OCI-LY1 (cell line): ENCODE results near the gene SNRNP27.

Experiments used
- H2AFZ ChIP-seq: fragments of 200-600 bp; sonication (generic), shearing (Covaris generic); 2 replicates; pipeline ENCODE4 v1.6.0; 2014; ENCODE audit warnings: antibody characterized with exemption, mild to moderate bottlenecking, low read length
- H3F3A ChIP-seq: fragments of 200-600 bp; sonication (generic), shearing (Covaris generic); 2 replicates; pipeline ENCODE4 v1.6.0; 2014; ENCODE audit warnings: mild to moderate bottlenecking, antibody characterized with exemption, low read length, moderate library complexity; ENCODE audit not compliant: insufficient read depth
- H3K27ac ChIP-seq: fragments of 200-600 bp; sonication (generic); 2 replicates; pipeline ENCODE4 v1.5.1; 2014; ENCODE audit warnings: low read length, mixed run types, mild to moderate bottlenecking, low read depth; ENCODE audit not compliant: poor library complexity, severe bottlenecking
- H3K27me3 ChIP-seq: fragments of 200-600 bp; sonication (generic); 2 replicates; pipeline ENCODE4 v1.6.0; 2014; ENCODE audit warnings: antibody characterized with exemption, mild to moderate bottlenecking, low read length, moderate library complexity; ENCODE audit not compliant: insufficient read depth
- H3K36me3 ChIP-seq: fragments of 200-600 bp; sonication (generic); 2 replicates; pipeline ENCODE4 v1.6.1; 2014; ENCODE audit warnings: mild to moderate bottlenecking, antibody characterized with exemption, low read length, moderate library complexity, mixed read lengths; ENCODE audit not compliant: insufficient read depth
- H3K4me1 ChIP-seq: fragments of 200-600 bp; sonication (generic); 2 replicates; pipeline ENCODE4 v1.5.1; 2014; ENCODE audit warnings: mild to moderate bottlenecking, low read length, moderate library complexity; ENCODE audit not compliant: insufficient read depth, severe bottlenecking
- H3K4me2 ChIP-seq: fragments of 200-600 bp; sonication (generic), shearing (Covaris generic); 2 replicates; pipeline ENCODE4 v1.6.1; 2014; ENCODE audit warnings: low read length
- H3K4me3 ChIP-seq: fragments of 200-600 bp; sonication (generic); 2 replicates; pipeline ENCODE4 v1.5.1; 2014; ENCODE audit warnings: low read length, low read depth, mild to moderate bottlenecking, mixed read lengths; ENCODE audit not compliant: poor library complexity, severe bottlenecking
- H3K79me2 ChIP-seq: fragments of 200-600 bp; shearing (Covaris generic); 2 replicates; pipeline ENCODE4 v1.6.1; 2016; ENCODE audit warnings: mixed run types, low read length, mixed read lengths; ENCODE audit not compliant: insufficient read depth
- H3K9ac ChIP-seq: fragments of 200-600 bp; sonication (generic), shearing (Covaris generic); 2 replicates; pipeline ENCODE4 v1.6.1; 2014; ENCODE audit warnings: mild to moderate bottlenecking, low read length, mixed read lengths
- H3K9me2 ChIP-seq: fragments of 200-600 bp; sonication (generic), shearing (Covaris generic); 2 replicates; pipeline ENCODE4 v1.6.1; 2014; ENCODE audit warnings: low read depth, mild to moderate bottlenecking, low read length, mixed read lengths
- H3K9me3 ChIP-seq: fragments of 200-600 bp; shearing (Covaris generic); 2 replicates; pipeline ENCODE4 v1.6.1; 2014; ENCODE audit warnings: low read length, mixed read lengths
- H4K20me1 ChIP-seq: fragments of 200-600 bp; sonication (generic), shearing (Covaris generic); 2 replicates; pipeline ENCODE4 v1.6.0; 2016; ENCODE audit warnings: mild to moderate bottlenecking, low read length; ENCODE audit not compliant: insufficient read depth
- CTCF ChIP-seq: fragments of 200-600 bp; sonication (generic), shearing (Covaris generic); IDR thresholded peaks from 2 replicates; pipeline ENCODE4 v1.5.1; 2017; ENCODE audit warnings: mild to moderate bottlenecking, antibody characterized with exemption, low read length, moderate library complexity, mixed read lengths
- EZH2 ChIP-seq: fragments of 200-600 bp; sonication (generic), shearing (Covaris generic); IDR thresholded peaks from 2 replicates; pipeline ENCODE4 v1.8.0; 2017; ENCODE audit warnings: borderline replicate concordance, mixed run types, mild to moderate bottlenecking, antibody characterized with exemption, low read length, moderate library complexity, mixed read lengths

SNRNP27 gene

GRCh38 chr2:69926849-69927515, 33.2 kb downstream of the SNRNP27 start:
- H3K36me3 ChIP-seq = peaks cover 50% of the 10 kb centered on the region
- H4K20me1 ChIP-seq = no peaks in the 10 kb centered on the region
- H3K9me2 ChIP-seq = no peaks in the 10 kb centered on the region
- H2AFZ ChIP-seq = no peak overlapping the region
- no peaks in the 10 kb centered on the region for H3F3A ChIP-seq
- no peak overlapping the region for H3K4me2 ChIP-seq
- no peaks in the 10 kb centered on the region for H3K79me2 ChIP-seq
- no peaks in the 10 kb centered on the region for H3K9me3 ChIP-seq
- TF ChIP-seq EZH2 = no peak
- TF ChIP-seq CTCF = no peak
- H3K4me1 ChIP-seq = no peaks in the 10 kb centered on the region
- no peaks in the 10 kb centered on the region for H3K27me3 ChIP-seq
- H3K9ac ChIP-seq = no peak overlapping the region
- no peak overlapping the region for H3K4me3 ChIP-seq
- H3K27ac ChIP-seq = no peak overlapping the region

GRCh38 chr2:69931832-69932595, 38.3 kb downstream of the SNRNP27 start:
- Histone ChIP-seq H3K27ac (no peak overlapping the region), H3K4me2 (no peak overlapping the region), H3K27me3 (no peaks in the 10 kb centered on the region), H3K36me3 (peaks cover 55% of the 10 kb centered on the region), H3K9me2 (no peaks in the 10 kb centered on the region), H4K20me1 (no peaks in the 10 kb centered on the region), H3K4me1 (no peaks in the 10 kb centered on the region), H3K4me3 (no peak overlapping the region), H3K9me3 (no peaks in the 10 kb centered on the region), H3F3A (no peaks in the 10 kb centered on the region), H3K79me2 (no peaks in the 10 kb centered on the region), H2AFZ (no peak overlapping the region), H3K9ac (no peak overlapping the region)
- TF ChIP-seq CTCF = no peak
- TF ChIP-seq EZH2 = no peak

- H3K27me3 ChIP-seq = no peaks in the 10 kb centered on the region
- no peak overlapping the region for H3K4me3 ChIP-seq
- no peaks in the 10 kb centered on the region for H3K9me3 ChIP-seq
- H3K4me1 ChIP-seq = no peaks in the 10 kb centered on the region
- H3K9ac ChIP-seq = no peak overlapping the region
- no peak for TF ChIP-seq EZH2
- TF ChIP-seq CTCF = no peak
- peaks cover 55% of the 10 kb centered on the region; the same call in 1 of the 2 replicates for H3K36me3 ChIP-seq
- no peak overlapping the region for H3K27ac ChIP-seq
- H3K9me2 ChIP-seq = no peaks in the 10 kb centered on the region
- no peak overlapping the region for H3K4me2 ChIP-seq
- no peaks in the 10 kb centered on the region for H3K79me2 ChIP-seq
- H2AFZ ChIP-seq = no peak overlapping the region
- no peaks in the 10 kb centered on the region for H3F3A ChIP-seq
- H4K20me1 ChIP-seq = no peaks in the 10 kb centered on the region
These were observed 38.8 kb downstream of the SNRNP27 start for GRCh38 chr2:69932596-69932922.
